Measurements from ENCODE around the gene FCHSD1.

FCHSD1 gene

DNA sequence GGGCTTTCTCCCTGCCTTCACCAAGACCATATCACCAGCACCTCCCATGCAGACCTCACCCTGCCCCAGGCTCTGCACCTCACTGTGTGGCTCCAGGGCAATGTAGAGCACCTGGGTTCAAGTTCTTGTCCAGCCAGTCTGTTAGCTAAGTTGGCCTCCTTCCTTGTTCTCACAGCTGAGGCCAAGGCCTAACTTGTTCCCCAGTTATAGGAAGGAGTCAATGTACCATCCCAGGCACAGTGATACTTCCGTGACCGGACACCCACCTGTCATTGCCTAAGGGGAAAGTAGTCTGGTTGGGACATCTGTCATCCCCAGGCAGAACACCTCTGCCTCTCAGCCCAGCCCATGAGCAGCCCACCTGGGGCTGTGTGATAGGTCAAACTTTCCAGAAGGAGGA lies 45.2 kb upstream of the FCHSD1 start:
- no peak for TF ChIP-seq ZFP3 (CRISPR knock-in tag; IDR thresholded peaks at IDR 0.05)
- TF ChIP-seq ESRRG (CRISPR knock-in tag; IDR thresholded peaks at IDR 0.05), result no peak
- no peak for TF ChIP-seq CSDC2 (CRISPR knock-in tag; IDR thresholded peaks at IDR 0.05)
- TF ChIP-seq ARNTL (CRISPR knock-in tag; IDR thresholded peaks at IDR 0.05; ENCODE audit: borderline replicate concordance, low read depth), result no peak
- no peak for TF ChIP-seq PPARA (CRISPR knock-in tag; IDR thresholded peaks at IDR 0.05; ENCODE audit: borderline replicate concordance)
- TF ChIP-seq BACH2 (CRISPR knock-in tag; IDR thresholded peaks at IDR 0.05; ENCODE audit: borderline replicate concordance), result no peak
- no peak for TF ChIP-seq ZNF70 (CRISPR knock-in tag; IDR thresholded peaks at IDR 0.05)
- TF ChIP-seq, protein P1, sequence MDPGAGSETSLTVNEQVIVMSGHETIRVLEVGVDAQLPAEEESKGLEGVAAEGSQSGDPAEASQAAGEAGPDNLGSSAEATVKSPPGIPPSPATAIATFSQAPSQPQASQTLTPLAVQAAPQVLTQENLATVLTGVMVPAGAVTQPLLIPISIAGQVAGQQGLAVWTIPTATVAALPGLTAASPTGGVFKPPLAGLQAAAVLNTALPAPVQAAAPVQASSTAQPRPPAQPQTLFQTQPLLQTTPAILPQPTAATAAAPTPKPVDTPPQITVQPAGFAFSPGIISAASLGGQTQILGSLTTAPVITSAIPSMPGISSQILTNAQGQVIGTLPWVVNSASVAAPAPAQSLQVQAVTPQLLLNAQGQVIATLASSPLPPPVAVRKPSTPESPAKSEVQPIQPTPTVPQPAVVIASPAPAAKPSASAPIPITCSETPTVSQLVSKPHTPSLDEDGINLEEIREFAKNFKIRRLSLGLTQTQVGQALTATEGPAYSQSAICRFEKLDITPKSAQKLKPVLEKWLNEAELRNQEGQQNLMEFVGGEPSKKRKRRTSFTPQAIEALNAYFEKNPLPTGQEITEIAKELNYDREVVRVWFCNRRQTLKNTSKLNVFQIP (CRISPR knock-in tag; IDR thresholded peaks at IDR 0.05; ENCODE audit: borderline replicate concordance, low read depth), result no peak
- TF ChIP-seq, protein P2, sequence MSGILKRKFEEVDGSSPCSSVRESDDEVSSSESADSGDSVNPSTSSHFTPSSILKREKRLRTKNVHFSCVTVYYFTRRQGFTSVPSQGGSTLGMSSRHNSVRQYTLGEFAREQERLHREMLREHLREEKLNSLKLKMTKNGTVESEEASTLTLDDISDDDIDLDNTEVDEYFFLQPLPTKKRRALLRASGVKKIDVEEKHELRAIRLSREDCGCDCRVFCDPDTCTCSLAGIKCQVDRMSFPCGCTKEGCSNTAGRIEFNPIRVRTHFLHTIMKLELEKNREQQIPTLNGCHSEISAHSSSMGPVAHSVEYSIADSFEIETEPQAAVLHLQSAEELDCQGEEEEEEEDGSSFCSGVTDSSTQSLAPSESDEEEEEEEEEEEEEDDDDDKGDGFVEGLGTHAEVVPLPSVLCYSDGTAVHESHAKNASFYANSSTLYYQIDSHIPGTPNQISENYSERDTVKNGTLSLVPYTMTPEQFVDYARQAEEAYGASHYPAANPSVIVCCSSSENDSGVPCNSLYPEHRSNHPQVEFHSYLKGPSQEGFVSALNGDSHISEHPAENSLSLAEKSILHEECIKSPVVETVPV (CRISPR knock-in tag; IDR thresholded peaks at IDR 0.05), result no peak
- no peak for TF ChIP-seq ISL1 (CRISPR knock-in tag; IDR thresholded peaks at IDR 0.05)
- no peak for TF ChIP-seq TCF4 (CRISPR knock-in tag; IDR thresholded peaks at IDR 0.05; ENCODE audit: borderline replicate concordance)
- TF ChIP-seq OSR1 (CRISPR knock-in tag; IDR thresholded peaks at IDR 0.05), result no peak
- TF ChIP-seq, protein P3, sequence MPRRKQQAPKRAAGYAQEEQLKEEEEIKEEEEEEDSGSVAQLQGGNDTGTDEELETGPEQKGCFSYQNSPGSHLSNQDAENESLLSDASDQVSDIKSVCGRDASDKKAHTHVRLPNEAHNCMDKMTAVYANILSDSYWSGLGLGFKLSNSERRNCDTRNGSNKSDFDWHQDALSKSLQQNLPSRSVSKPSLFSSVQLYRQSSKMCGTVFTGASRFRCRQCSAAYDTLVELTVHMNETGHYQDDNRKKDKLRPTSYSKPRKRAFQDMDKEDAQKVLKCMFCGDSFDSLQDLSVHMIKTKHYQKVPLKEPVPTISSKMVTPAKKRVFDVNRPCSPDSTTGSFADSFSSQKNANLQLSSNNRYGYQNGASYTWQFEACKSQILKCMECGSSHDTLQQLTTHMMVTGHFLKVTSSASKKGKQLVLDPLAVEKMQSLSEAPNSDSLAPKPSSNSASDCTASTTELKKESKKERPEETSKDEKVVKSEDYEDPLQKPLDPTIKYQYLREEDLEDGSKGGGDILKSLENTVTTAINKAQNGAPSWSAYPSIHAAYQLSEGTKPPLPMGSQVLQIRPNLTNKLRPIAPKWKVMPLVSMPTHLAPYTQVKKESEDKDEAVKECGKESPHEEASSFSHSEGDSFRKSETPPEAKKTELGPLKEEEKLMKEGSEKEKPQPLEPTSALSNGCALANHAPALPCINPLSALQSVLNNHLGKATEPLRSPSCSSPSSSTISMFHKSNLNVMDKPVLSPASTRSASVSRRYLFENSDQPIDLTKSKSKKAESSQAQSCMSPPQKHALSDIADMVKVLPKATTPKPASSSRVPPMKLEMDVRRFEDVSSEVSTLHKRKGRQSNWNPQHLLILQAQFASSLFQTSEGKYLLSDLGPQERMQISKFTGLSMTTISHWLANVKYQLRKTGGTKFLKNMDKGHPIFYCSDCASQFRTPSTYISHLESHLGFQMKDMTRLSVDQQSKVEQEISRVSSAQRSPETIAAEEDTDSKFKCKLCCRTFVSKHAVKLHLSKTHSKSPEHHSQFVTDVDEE (CRISPR knock-in tag; IDR thresholded peaks at IDR 0.05), result no peak
- no peak for ATAC-seq

GRCh38 chr5:141695627-141696215 lies 44.5 kb upstream of the FCHSD1 start:
- TF ChIP-seq, protein P2 (CRISPR knock-in tag; IDR thresholded peaks at IDR 0.05), result no peak
- TF ChIP-seq OSR1 (CRISPR knock-in tag; IDR thresholded peaks at IDR 0.05) (no peak), ZNF70 (CRISPR knock-in tag; IDR thresholded peaks at IDR 0.05) (no peak), TOX (CRISPR knock-in tag; IDR thresholded peaks at IDR 0.05; ENCODE audit: borderline replicate concordance) (no peak), CSDC2 (CRISPR knock-in tag; IDR thresholded peaks at IDR 0.05) (no peak), ISL1 (CRISPR knock-in tag; IDR thresholded peaks at IDR 0.05) (no peak), ZNF8 (CRISPR knock-in tag; IDR thresholded peaks at IDR 0.05) (no peak), PPARA (CRISPR knock-in tag; IDR thresholded peaks at IDR 0.05; ENCODE audit: borderline replicate concordance) (no peak), ZNF565 (CRISPR knock-in tag; conservative IDR thresholded peaks at IDR 0.05; ENCODE audit: low read depth) (no peak), ESRRG (CRISPR knock-in tag; IDR thresholded peaks at IDR 0.05) (no peak), ZC3H10 (CRISPR knock-in tag; IDR thresholded peaks at IDR 0.05) (no peak), SNAI2 (CRISPR knock-in tag; IDR thresholded peaks at IDR 0.05) (no peak), RARB (CRISPR knock-in tag; IDR thresholded peaks at IDR 0.05) (no peak), GLIS3 (CRISPR knock-in tag; IDR thresholded peaks at IDR 0.05) (no peak), ARNTL (CRISPR knock-in tag; IDR thresholded peaks at IDR 0.05; ENCODE audit: borderline replicate concordance, low read depth) (no peak)
- TF ChIP-seq, protein P4, sequence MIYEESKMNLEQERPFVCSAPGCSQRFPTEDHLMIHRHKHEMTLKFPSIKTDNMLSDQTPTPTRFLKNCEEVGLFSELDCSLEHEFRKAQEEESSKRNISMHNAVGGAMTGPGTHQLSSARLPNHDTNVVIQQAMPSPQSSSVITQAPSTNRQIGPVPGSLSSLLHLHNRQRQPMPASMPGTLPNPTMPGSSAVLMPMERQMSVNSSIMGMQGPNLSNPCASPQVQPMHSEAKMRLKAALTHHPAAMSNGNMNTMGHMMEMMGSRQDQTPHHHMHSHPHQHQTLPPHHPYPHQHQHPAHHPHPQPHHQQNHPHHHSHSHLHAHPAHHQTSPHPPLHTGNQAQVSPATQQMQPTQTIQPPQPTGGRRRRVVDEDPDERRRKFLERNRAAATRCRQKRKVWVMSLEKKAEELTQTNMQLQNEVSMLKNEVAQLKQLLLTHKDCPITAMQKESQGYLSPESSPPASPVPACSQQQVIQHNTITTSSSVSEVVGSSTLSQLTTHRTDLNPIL (CRISPR knock-in tag; IDR thresholded peaks at IDR 0.05; ENCODE audit: low read depth), result no peak
- TF ChIP-seq, protein P3 (CRISPR knock-in tag; IDR thresholded peaks at IDR 0.05), result no peak
- TF ChIP-seq, protein P5, sequence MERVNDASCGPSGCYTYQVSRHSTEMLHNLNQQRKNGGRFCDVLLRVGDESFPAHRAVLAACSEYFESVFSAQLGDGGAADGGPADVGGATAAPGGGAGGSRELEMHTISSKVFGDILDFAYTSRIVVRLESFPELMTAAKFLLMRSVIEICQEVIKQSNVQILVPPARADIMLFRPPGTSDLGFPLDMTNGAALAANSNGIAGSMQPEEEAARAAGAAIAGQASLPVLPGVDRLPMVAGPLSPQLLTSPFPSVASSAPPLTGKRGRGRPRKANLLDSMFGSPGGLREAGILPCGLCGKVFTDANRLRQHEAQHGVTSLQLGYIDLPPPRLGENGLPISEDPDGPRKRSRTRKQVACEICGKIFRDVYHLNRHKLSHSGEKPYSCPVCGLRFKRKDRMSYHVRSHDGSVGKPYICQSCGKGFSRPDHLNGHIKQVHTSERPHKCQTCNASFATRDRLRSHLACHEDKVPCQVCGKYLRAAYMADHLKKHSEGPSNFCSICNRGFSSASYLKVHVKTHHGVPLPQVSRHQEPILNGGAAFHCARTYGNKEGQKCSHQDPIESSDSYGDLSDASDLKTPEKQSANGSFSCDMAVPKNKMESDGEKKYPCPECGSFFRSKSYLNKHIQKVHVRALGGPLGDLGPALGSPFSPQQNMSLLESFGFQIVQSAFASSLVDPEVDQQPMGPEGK (CRISPR knock-in tag; IDR thresholded peaks at IDR 0.05; ENCODE audit: borderline replicate concordance), result no peak
- TF ChIP-seq, protein P1 (CRISPR knock-in tag; IDR thresholded peaks at IDR 0.05; ENCODE audit: borderline replicate concordance, low read depth), result no peak
- no peak for ATAC-seq

Measured in SK-N-SH treated with all-trans-retinoic acid at 6 μM for 48 hours (cell line).